Adipocyte (in vitro differentiated cells): ENCODE measurements around the gene COQ8A.
A peak's percentile ranks its signal among the peaks of the same experiment; 100 is the strongest.

Experiments used
- DNase-seq: peaks from one replicate; pipeline ENCODE4 v3.0.0-alpha.2; 2015; ENCODE audit warnings: low read depth
- H3K27me3 ChIP-seq: replicated peaks from 2 replicates; pipeline ENCODE4 v1.7.0; 2013; ENCODE audit warnings: mild to moderate bottlenecking, low read length, moderate library complexity; ENCODE audit not compliant: control insufficient read depth, insufficient read depth
- H3K36me3 ChIP-seq: 2 replicates; pipeline ENCODE4 v1.7.0; 2013; ENCODE audit warnings: low read length, mild to moderate bottlenecking, moderate library complexity; ENCODE audit not compliant: control insufficient read depth, insufficient read depth, severe bottlenecking
- H3K4me1 ChIP-seq: 2 replicates; pipeline ENCODE4 v1.7.0; 2013; ENCODE audit warnings: mild to moderate bottlenecking, low read length, moderate library complexity; ENCODE audit not compliant: control insufficient read depth, insufficient read depth
- H3K4me3 ChIP-seq: 2 replicates; pipeline ENCODE4 v1.7.0; 2013; ENCODE audit warnings: mild to moderate bottlenecking, low read length, moderate library complexity
- H3K9ac ChIP-seq: 2 replicates; pipeline ENCODE4 v1.7.0; 2013; ENCODE audit warnings: mild to moderate bottlenecking, low read length, moderate library complexity
- H3K9me3 ChIP-seq: 2 replicates; pipeline ENCODE4 v1.7.0; 2013; ENCODE audit warnings: mild to moderate bottlenecking, low read length, moderate library complexity; ENCODE audit not compliant: control insufficient read depth

COQ8A gene

DNA sequence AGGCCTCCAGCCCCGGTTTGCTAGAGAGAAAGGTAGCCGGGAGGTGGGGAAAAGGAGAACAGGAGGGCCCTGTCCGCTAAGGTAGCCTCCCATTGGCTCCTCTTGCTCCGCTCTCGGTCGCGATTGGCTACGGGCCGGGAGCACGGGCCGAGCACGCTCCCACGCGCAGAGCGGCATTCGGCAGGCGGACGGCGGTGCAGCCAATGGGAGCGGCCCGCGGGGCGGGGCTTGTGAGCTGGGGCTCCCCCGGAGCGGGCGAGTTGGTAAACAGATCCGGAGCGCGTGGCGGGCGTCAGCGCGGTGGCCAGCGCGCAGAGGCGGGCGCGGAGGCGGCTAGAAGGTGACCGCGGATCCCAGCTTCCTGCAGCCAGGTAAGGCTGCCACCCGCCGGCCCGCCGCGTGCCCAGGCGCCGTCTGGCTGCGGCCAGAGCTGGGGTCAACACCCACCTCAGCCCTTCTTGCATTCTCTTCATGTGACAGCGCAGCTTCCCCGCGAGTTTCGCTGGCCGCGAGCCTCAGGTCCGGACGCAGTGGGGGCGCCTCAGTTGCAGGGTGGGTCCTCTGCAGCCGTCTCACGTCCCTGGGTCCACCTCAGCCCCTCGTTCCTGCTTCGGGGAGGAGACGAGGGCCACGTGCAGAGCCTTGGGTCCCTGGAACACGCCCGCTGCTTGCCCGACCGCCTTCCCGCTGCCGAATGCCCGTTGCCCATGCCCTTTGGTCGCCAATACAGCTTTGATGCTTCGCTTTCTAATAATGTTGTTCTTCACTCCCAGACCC is at the start of gene COQ8A:
Gene COQ8A, plus strand, starts transcription at position 266 of the 777 bp plus-strand sequence. CDS start 21,092 bp downstream, outside the sequence.
- Histone ChIP-seq H3K4me1 (peaks cover 44% of the 10 kb centered on the region), H3K36me3 (no peaks in the 10 kb centered on the region), H3K27me3 (no peaks in the 10 kb centered on the region), H3K9me3 (peaks cover 2% of the 10 kb centered on the region), H3K4me3 (peak within 1 kb of the TSS; percentile 86), H3K9ac (peak within 1 kb of the TSS; percentile 97)
- DNase-seq, result peak; percentile 100

DNA sequence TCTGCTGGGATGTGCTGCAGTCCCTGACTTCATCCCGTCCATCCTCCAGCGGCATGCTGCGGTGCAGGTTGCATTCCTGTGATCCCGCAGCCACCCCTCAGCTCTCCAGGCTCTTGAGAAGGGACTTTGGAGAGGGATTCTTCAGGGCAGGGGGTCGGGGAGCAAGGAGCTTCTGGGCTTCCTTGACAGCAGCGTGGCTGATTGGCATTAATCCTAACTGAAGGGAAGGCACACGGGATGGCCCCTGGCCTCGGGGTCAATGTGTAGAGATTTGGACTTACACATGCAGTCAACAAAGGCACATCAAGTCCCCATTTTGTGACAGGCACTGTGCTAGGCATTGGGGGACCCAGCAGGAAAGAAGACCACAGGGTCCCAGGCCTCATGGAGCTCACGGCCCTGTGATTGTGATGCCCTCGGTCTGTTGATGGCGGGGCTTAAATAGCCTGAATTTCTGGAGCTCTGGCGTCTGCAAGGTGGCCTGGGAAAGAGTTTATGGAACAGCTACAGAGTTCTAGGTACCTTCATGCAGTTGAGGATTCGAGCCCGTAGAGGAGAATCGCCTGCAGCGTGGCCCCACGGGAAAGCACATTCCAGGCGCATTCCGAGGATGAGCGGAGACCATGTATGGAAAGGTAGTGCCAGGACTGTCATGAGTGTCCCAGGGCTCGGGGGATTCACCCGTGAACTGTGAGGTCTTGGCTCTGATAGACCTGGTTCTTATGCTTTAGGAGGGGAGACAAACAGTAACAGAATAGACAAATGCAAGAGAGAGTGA is 49.6 kb upstream of the COQ8A start:
- DNase-seq, result no peak
- H3K9me3 ChIP-seq, result no peaks in the 10 kb centered on the region
- peaks cover 15% of the 10 kb centered on the region for H3K36me3 ChIP-seq
- H3K27me3 ChIP-seq, result no peaks in the 10 kb centered on the region
- H3K4me3 ChIP-seq, result no peak overlapping the region
- no peak overlapping the region for H3K9ac ChIP-seq
- H3K4me1 ChIP-seq, result peaks cover 8% of the 10 kb centered on the region

DNA sequence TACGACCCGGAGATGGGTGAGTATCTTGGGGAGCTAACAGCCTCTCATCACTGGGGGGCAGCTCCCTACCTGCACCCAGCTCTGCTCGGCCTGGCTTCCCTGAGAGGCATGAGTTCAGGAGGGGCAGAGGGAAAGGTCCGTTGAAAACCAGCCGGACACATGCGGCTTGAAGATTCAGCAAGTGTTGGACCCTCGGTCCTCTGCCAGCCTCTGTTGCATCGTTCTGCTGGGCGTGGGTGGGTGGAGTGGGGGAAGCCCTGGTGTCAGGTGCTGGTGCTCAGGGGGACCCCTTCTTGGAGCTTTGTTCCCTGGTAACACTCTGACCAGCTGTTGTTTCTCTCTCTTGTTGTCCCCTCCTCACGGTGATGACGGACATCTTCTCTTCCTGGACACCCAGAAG is 48.7 kb upstream of the COQ8A start:
- Histone ChIP-seq H3K36me3 (peaks cover 17% of the 10 kb centered on the region), H3K4me3 (no peak overlapping the region), H3K9ac (no peak overlapping the region), H3K27me3 (no peaks in the 10 kb centered on the region), H3K4me1 (peaks cover 8% of the 10 kb centered on the region), H3K9me3 (no peaks in the 10 kb centered on the region)
- no peak for DNase-seq

DNA sequence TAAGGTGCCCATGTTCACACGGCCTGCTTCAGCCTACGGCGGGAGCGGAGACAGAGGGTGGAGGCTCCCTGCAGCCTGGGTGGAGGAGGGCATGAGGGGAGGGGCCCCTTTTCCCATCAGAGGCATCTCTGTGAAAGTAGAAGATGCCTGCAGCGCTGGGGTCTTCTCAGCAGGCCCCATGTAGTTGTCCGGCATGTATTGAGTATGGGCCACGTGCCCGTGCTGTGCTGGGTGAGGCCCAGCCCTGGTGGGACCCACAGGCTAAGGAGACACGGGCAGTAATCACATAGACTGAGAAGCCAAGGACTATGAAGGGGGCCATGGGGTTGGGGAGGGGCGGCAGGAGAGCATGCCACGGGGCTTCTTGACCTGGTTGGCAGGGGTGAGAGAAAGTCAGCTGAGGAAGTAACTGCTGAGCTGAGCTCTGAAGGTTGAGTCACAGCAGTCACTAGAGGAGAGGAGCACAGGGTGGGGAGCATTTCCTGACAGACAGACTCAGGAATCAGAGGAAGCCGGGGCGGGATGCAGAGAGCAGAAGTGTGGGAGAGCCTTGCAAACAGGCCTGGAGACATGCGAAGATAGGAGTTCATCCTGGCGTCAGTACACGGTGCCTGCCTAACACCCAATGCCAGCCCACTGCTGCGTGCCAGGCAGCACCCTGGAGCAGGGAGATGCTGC is 48.1 kb upstream of the COQ8A start:
- Histone ChIP-seq H3K36me3 (peaks cover 20% of the 10 kb centered on the region), H3K4me3 (no peak overlapping the region)

DNA sequence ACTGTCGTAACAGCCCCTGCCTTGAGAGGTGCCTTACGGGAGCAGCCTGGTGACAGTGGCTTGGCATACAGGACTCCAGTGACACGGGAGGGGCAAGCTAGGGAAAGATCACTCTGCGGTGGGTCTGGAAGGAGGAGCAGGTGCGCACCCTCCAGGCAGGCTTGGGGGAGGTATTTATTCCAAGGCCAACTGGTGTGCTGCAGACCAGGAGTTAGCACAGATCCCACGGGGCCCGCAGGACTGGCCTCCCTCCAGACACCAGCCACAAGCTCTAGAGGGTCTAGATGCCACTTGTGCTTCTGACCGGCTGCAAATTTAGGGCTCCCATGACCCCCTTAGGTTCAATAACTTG is 47.6 kb upstream of the COQ8A start:
- Histone ChIP-seq H3K9ac (no peak overlapping the region), H3K4me3 (no peak overlapping the region), H3K27me3 (no peaks in the 10 kb centered on the region), H3K36me3 (peaks cover 20% of the 10 kb centered on the region), H3K9me3 (no peaks in the 10 kb centered on the region), H3K4me1 (peaks cover 8% of the 10 kb centered on the region)
- no peak for DNase-seq

More for the DNA sequence above, 48.1 kb upstream of the COQ8A start:
- DNase-seq, result peak; percentile 12
- Histone ChIP-seq H3K4me1 (peaks cover 8% of the 10 kb centered on the region), H3K9me3 (no peaks in the 10 kb centered on the region), H3K9ac (no peak overlapping the region), H3K27me3 (no peaks in the 10 kb centered on the region)

DNA sequence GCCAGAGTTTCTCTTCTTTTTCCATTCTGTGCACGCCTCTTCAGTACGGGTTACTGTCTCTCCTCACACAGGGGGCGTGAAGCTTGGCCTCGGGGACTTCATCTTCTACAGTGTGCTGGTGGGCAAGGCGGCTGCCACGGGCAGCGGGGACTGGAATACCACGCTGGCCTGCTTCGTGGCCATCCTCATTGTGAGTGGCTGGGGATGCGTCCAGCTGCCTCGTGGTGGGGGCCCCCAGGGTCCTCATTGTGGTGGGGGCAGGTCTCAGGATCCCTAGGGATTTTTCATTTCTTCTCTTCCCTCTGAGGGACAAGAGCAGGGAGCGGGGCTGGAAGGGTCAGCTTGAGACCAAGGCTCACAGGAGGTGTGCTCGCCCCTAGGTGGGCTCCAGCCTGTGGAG is 46.2 kb upstream of the COQ8A start:
- Histone ChIP-seq H3K9me3 (no peaks in the 10 kb centered on the region), H3K27me3 (no peaks in the 10 kb centered on the region), H3K36me3 (peaks cover 9% of the 10 kb centered on the region), H3K4me3 (no peak overlapping the region), H3K4me1 (peaks cover 8% of the 10 kb centered on the region), H3K9ac (no peak overlapping the region)
- no peak for DNase-seq

DNA sequence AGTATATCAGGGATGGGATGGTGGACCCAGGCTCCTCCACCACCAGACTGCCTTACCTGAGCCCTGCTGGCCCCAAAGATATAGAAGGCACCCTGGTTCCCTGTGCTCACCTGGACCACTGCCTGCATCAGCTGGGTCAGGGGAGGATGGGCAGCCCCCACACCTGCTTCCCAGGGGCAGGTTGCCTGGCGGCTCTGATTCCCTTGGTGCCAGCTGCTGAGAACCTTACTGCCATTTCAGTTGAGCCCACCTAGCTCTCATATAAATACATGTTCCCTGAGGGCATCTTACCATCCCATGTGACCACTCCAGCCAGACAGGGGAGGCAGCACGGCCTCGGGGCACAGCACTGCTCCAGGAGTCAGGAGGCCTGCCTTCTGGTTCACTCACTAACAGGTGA is 45.3 kb upstream of the COQ8A start:
- Histone ChIP-seq H3K9me3 (no peaks in the 10 kb centered on the region), H3K9ac (no peak overlapping the region), H3K36me3 (peaks cover 15% of the 10 kb centered on the region), H3K27me3 (no peaks in the 10 kb centered on the region), H3K4me3 (no peak overlapping the region), H3K4me1 (peaks cover 8% of the 10 kb centered on the region)
- DNase-seq, result no peak

DNA sequence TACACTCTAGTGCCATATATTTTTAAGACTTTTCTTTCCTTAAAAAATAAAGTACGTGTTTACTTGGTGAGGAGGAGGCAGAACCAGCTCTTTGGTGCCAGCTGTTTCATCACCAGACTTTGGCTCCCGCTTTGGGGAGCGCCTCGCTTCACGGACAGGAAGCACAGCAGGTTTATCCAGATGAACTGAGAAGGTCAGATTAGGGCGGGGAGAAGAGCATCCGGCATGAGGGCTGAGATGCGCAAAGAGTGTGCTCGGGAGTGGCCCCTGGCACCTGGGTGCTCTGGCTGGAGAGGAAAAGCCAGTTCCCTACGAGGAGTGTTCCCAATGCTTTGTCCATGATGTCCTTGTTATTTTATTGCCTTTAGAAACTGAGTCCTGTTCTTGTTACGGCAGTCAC is 44.5 kb upstream of the COQ8A start:
- Histone ChIP-seq H3K36me3 (peaks cover 16% of the 10 kb centered on the region), H3K4me1 (peaks cover 8% of the 10 kb centered on the region), H3K9me3 (no peaks in the 10 kb centered on the region), H3K9ac (no peak overlapping the region), H3K27me3 (no peaks in the 10 kb centered on the region), H3K4me3 (no peak overlapping the region)
- no peak for DNase-seq

DNA sequence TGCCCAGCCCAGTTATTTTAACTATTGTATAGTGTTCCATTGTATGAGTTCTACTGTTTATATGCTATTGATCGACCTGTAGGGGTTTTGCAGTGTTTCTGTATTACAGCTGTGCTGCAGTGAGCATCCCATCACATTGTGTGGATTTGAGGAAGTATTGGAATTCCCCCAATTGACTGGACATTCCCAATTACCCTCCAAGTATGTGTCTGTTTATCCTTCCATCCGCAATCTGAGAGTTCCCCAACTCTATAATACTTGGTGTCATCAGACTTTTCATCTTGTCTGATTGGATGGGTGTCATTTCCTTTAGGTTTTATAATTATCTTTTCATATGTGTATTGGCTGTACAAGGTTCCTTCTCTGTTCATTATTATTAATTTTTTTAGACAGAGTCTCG is 41.8 kb upstream of the COQ8A start:
- Histone ChIP-seq H3K27me3 (no peaks in the 10 kb centered on the region), H3K9me3 (no peaks in the 10 kb centered on the region), H3K4me1 (no peaks in the 10 kb centered on the region), H3K36me3 (peaks cover 16% of the 10 kb centered on the region), H3K9ac (no peak overlapping the region), H3K4me3 (no peak overlapping the region)
- DNase-seq, result no peak

DNA sequence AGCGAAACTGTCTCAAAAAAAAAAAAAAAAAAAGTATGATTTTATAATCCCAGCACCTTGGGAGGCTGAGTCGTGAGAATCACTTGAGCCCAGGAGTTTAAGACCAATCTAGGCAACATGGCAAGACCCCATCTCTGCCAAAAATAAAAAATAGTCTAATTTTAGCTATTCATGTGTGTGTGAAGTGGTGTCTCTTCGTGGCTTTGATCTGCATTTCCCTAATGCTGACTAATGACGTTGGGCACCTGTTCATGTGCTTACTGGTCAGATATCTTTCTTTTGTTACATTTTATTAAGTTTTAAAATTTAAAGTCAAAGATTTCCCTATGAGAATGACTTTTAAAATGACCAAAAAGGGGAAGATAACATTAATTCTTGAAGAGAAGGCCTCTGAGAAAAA is 38.7 kb upstream of the COQ8A start:
- Histone ChIP-seq H3K27me3 (no peaks in the 10 kb centered on the region), H3K36me3 (peaks cover 9% of the 10 kb centered on the region), H3K9me3 (no peaks in the 10 kb centered on the region), H3K4me3 (no peak overlapping the region), H3K9ac (no peak overlapping the region), H3K4me1 (peaks cover 10% of the 10 kb centered on the region)
- no peak for DNase-seq

DNA sequence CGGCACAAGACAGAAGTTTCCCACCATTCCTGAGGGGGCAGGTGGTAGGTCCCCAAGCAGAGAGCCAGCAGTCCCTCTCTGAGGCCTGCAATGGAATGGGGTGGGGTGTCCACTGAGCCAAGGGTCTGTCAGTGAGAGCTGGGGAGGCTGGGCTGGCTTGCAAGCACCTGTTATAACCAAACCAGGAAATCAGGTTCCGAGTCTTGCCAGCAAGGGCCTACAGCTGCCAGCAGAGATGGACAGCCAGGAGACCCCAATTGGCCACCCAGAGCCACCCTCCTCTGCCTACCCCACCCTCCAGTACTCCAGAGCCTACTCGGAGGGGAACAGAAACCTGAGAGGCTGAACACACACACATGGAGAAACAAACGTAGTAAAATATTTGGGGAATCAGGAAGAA is 37.5 kb upstream of the COQ8A start:
- Histone ChIP-seq H3K9me3 (no peaks in the 10 kb centered on the region), H3K36me3 (peaks cover 6% of the 10 kb centered on the region), H3K27me3 (no peaks in the 10 kb centered on the region), H3K4me3 (no peak overlapping the region), H3K9ac (no peak overlapping the region), H3K4me1 (peaks cover 10% of the 10 kb centered on the region)
- no peak for DNase-seq
